Activated CD8-positive, alpha-beta memory T cell treated with anti-CD3 and anti-CD28 coated beads for 48 hours (primary cell): ENCODE results near the gene BHMT.
"Not testable (repeated sequence)": the region's sequence is repeated elsewhere in the genome, so short reads cannot be mapped to it uniquely, and the experiment has no call there.

Experiments
- DNase-seq, 3 experiments: peaks; one replicate each; pipeline ENCODE4 v3.0.0-alpha.2; 2020; ENCODE audit warnings: low read depth in 2 of 3, low spot score in 2 of 3

The BHMT gene

DNA sequence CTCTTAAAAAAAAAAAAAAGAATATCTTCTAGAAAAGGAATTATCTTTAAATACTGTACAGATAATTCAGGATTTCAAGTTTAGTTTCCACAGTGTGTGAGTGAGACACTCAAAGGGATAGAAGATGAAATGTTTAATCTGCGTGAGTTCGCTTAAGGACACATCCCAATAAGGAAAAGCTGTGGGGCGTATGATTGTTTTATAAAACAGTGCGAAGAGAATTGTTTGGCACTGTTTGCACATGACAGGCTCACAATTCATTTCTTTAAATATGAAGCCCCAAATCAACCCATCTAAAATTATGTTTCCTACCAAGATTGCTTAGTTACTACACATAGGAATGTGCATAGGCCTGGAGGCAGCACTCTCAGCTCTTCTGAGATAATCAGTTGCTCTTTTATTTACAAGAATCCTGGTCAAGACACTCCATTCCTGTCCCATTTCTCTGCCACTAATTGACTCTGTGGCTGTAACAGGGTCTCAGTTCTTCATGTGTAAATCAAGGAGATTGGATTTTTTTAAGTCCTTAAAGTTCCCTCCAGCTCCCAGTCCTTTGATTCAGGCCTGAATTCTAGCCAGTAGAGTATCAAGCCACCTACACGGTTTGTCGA is 60.1 kb downstream of the BHMT start:
- DNase-seq, result no peak

DNA sequence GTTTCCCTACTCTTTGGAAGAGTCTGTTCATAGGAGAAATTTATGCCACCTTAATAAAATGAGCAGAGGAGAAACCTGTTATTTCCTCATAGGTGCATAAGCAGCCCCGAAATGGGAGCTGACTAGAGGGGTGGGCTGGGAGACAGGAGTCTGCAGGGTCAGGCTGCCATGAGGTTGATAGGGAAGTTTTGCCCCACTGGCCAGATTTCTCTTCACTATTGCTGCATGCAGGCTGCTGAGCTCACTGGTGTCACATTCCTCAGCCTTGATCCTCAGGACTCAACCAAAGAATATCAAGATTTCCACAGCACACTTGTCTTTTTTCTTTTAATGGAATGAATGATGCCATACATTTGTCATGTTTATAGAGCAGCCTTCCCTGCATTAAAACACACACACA is 60.7 kb downstream of the BHMT start:
- DNase-seq, result no peak

DNA sequence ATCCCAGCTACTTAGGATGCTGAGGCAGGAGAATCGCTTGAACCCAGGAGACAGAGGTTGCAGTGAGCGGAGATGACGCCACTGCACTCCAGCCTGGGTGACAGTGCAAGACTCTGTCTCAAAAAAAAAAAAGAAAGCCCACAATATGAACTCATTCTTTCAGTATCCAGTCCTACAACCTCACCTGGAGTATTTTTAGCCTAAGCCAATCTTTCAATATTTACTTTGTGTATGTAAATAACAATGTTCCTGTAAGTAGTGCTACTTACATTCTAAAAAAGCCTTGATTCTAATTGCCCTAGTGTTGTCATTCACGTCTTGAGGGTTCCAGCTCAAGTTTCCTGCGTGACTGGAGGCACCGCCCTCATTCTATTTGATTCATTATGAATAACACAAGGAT is 62.0 kb downstream of the BHMT start:
- DNase-seq, result no peak

DNA sequence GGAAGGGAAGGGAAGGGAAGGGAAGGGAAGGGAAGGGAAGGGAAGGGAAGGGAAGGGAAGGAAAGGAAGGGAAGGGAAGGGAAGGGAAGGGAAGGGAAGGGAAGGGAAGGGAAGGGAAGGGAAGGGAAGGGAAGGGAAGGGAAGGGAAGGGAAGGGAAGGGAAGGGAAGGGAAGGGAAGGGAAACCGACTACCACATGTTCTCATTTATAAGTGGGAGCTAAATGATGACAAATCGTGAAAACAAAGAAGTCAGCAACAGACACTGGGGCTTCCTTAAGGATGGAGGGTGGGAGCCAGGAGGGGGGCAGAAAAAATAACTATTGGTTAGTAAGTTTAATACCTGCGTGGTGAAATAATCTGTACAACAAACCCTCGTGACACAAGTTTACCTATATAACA is 68.8 kb downstream of the BHMT start:
- not testable (repeated sequence) for DNase-seq

DNA sequence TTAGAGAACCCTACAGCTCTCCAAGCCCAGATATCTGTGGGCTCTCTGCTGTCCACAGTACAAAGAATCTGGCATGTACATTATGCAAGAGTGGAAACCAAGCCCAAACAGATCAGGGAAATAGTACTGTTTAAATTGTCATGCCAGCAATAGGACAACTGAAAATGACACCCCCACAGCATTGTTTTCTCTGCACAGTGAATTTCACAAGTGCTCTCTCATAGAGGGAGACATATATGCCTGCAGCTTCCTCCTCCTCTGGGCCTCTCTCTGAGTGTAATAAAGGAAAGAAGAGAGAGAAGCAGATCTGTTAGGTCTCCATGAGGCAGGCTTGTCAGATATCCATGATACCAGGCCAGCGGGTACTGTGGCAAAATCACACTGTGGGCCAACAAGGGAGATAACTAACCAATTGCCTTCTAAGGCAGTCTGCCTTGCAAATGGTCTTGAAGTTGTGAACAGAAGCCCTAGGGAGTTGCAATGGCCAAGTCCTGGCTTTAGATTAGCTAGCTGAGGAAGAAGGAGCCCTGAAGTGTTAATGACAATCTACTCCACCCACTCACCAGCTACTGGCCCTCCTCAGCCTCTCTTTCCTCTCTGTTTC is 69.9 kb downstream of the BHMT start:
- no peak for DNase-seq
